B cell (primary cell): Measurements from ENCODE around the gene TGFBR3L.

Experiments used
- CTCF ChIP-seq: fragments of 200-600 bp; IDR thresholded peaks from one replicate; pipeline ENCODE4 v1.8.0; 2022; ENCODE audit warnings: antibody characterized with exemption, mild to moderate bottlenecking
- EZH2 ChIP-seq: IDR thresholded peaks from 2 replicates; pipeline ENCODE4 v1.6.1; 2012; ENCODE audit warnings: borderline replicate concordance, low read depth, mild to moderate bottlenecking, moderate library complexity, low read length; ENCODE audit not compliant: insufficient read depth, poor library complexity, severe bottlenecking

DNA sequence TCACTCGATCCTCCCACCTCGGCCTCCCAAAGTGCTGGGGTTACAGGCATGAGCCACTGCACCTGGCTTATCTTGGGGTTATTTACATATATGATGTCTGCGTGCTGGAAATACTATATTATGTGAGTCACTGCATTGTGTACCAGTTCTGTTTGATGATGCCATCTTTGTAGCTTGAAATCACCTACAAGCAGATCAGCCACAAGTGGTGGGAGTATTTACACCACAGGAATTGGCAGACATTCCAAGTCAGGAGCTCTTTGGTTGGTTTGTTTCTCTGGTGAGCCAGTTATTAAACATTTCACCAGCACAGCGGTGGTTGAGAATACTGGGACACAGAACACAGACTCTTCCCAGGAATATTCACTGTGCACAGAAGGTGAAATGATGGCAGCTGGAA is 33.3 kb downstream of the TGFBR3L start:
- TF ChIP-seq CTCF (no peak), EZH2 (no peak)
